Adipocyte (in vitro differentiated cells): ENCODE measurements around the gene REXO1.

Experiments used
- DNase-seq: peaks from one replicate; pipeline ENCODE4 v3.0.0-alpha.2; 2015; ENCODE audit warnings: low read depth
- H3K27me3 ChIP-seq: replicated peaks from 2 replicates; pipeline ENCODE4 v1.7.0; 2013; ENCODE audit warnings: mild to moderate bottlenecking, low read length, moderate library complexity; ENCODE audit not compliant: control insufficient read depth, insufficient read depth
- H3K36me3 ChIP-seq: 2 replicates; pipeline ENCODE4 v1.7.0; 2013; ENCODE audit warnings: low read length, mild to moderate bottlenecking, moderate library complexity; ENCODE audit not compliant: control insufficient read depth, insufficient read depth, severe bottlenecking
- H3K4me1 ChIP-seq: 2 replicates; pipeline ENCODE4 v1.7.0; 2013; ENCODE audit warnings: mild to moderate bottlenecking, low read length, moderate library complexity; ENCODE audit not compliant: control insufficient read depth, insufficient read depth
- H3K4me3 ChIP-seq: 2 replicates; pipeline ENCODE4 v1.7.0; 2013; ENCODE audit warnings: mild to moderate bottlenecking, low read length, moderate library complexity
- H3K9ac ChIP-seq: 2 replicates; pipeline ENCODE4 v1.7.0; 2013; ENCODE audit warnings: mild to moderate bottlenecking, low read length, moderate library complexity
- H3K9me3 ChIP-seq: 2 replicates; pipeline ENCODE4 v1.7.0; 2013; ENCODE audit warnings: mild to moderate bottlenecking, low read length, moderate library complexity; ENCODE audit not compliant: control insufficient read depth

REXO1 gene

DNA sequence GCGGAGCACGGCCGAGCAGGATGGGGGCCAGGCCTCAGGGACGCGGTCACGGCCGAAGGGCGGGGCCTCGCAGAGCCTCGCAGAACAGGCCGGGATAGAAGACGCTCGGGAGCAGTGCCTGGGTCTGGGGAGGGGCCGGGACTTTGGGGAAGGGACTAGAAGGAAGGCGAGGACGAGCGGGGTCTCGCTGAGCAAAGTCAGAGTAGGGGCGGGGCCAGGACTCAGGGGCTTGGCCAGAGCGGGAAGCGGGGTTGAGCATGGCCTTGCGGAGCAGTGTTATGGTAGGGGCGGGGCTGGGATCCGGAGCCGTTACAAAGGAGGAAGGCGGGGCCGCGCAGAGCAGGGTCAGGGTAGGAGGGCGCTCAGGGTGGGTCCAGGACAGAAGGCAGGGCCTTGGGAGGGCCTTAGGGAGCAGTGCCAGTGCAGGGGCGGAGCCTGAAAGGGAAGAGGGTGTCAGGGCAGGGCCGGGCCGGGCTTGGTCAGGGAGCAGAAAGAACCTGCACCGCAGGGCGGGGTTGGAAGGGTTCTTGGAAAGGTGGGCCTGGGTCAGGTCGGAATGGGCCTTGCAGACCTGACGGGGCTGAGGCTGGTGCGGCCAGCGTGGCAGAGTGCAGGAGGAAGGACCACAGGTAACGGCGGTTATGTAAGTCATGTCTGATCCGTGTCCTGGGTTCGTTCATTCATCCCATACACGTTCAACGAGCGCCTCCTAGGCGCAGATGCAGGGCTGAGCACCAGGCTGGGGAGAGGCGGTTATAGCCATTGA is 35.7 kb downstream of the REXO1 start:
- peak; percentile 93 for DNase-seq
- peak overlapping the region; percentile 80 for H3K4me3 ChIP-seq
- no peaks in the 10 kb centered on the region for H3K27me3 ChIP-seq
- peaks cover 10% of the 10 kb centered on the region for H3K4me1 ChIP-seq
- no peaks in the 10 kb centered on the region for H3K9me3 ChIP-seq
- H3K9ac ChIP-seq = peak overlapping the region; percentile 71
- H3K36me3 ChIP-seq = peaks cover 24% of the 10 kb centered on the region

DNA sequence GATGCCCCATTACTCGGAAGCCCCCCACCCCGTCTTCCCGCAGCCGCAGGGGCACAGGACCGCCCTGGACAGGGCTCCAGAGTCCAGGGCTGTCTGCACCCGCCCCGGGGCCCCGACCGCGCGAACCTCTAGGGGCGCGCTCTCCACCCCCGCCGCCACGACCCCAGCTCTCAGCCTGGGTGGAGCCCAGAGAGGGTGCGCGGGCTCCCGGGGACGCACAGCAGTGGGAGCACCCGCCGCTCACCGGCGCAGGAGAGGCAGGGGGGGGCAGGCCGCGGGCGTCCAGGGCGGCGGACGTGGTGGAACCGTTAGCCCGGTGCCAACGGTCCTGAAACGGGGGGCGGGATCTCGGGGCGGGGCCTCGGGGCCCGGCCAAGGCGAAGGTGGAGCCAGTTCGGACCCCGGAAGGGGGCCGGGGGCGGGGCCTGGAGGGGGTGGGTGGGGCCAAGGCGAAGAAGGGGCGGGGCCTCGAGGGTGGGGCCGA is 36.3 kb downstream of the REXO1 start, which contains the start of gene ATP8B3:
Gene ATP8B3, minus strand, starts transcription at position 335 of the 484 bp plus-strand sequence. CDS start 540 bp downstream, outside the sequence.
- no peak for DNase-seq
- H3K4me3 ChIP-seq = peak within 1 kb of the TSS; percentile 80
- no peaks in the 10 kb centered on the region for H3K27me3 ChIP-seq
- H3K9ac ChIP-seq = peak within 1 kb of the TSS; percentile 71
- H3K4me1 ChIP-seq = peaks cover 10% of the 10 kb centered on the region
- no peaks in the 10 kb centered on the region for H3K9me3 ChIP-seq
- peaks cover 19% of the 10 kb centered on the region for H3K36me3 ChIP-seq

DNA sequence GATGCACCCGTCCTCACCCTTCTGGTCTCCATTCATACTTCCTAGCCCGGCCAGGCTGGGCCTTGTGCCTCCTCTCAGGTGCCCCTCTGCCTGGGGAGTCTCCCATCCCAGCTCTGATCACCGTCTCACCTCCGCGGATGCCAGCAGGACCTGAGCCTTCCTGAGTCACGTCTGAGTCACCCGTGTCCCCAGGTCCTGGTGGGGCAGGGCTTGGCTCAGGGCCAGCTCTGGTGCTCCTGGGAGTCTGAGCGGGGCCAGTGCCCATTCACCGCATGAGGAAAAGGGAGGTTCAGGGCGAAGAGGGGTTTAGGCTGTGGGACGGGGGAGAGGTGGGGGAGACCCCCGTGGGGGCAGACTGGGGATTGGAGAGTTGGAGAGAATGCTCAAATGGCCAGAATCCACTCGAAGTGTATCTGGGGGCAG is 36.8 kb downstream of the REXO1 start:
- H3K27me3 ChIP-seq = no peaks in the 10 kb centered on the region
- H3K4me3 ChIP-seq = peak overlapping the region; percentile 64
- peaks cover 14% of the 10 kb centered on the region for H3K36me3 ChIP-seq
- peak overlapping the region; percentile 34 for H3K9ac ChIP-seq
- peak; percentile 52 for DNase-seq
- H3K4me1 ChIP-seq = peaks cover 10% of the 10 kb centered on the region
- H3K9me3 ChIP-seq = no peaks in the 10 kb centered on the region

DNA sequence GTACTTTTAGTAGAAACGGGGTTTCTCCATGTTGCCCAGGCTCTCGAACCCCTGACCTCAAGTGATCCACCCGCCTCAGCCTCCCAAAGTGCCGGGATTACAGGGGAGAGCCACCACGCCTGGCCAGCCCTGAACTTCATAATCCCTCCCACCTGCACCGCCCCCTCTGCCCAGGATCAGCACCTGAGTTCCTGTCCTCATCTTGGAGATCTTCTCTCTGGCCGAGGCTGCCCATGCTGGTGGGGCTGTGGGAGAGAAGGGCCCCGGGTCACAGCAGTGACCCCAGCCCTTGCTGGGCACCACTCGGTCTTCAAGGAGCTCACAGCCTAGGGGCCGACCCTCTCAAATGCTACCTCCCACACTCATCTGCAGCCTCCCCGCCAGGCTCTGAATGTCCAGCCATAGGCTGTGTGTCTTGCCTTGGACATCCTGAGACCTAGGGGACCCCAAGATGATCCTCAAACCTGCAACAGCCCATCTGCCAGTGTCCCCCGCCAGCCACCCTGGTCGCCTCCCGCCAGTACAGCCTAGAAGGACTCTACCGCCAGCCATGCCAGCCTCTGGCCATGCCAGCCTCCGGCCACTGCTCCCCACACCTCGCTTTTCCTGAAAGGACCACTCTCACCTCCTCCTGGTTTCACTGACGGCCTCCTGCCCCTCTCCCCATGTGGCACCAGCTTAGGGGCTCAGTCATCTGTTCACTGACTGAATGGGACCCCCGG is 37.7 kb downstream of the REXO1 start:
- Histone ChIP-seq H3K36me3 (peaks cover 7% of the 10 kb centered on the region), H3K4me1 (peaks cover 10% of the 10 kb centered on the region), H3K4me3 (no peak overlapping the region), H3K9ac (no peak overlapping the region), H3K9me3 (no peaks in the 10 kb centered on the region), H3K27me3 (no peaks in the 10 kb centered on the region)
- no peak for DNase-seq

DNA sequence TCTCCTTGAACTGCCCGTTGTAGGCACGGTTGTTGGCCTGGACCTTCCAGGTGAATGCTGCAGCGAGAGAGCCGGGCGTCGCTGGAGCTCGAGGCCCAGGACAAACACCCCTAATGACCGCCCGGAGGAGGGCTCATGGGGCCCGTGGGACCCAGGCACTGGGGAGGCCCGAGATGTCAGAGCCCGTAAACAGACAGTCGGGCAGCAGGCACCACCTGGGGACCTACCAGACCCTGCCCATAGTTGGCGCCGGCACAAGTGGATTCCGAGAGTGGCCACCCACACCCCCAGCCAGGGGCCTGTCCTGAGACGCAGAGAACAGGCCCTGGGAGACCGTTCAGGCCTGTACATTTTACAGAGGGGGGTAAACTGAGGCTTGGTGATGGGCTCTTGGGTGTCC is 38.6 kb downstream of the REXO1 start:
- Histone ChIP-seq H3K27me3 (no peaks in the 10 kb centered on the region), H3K9ac (no peak overlapping the region)
- no peak for DNase-seq

DNA sequence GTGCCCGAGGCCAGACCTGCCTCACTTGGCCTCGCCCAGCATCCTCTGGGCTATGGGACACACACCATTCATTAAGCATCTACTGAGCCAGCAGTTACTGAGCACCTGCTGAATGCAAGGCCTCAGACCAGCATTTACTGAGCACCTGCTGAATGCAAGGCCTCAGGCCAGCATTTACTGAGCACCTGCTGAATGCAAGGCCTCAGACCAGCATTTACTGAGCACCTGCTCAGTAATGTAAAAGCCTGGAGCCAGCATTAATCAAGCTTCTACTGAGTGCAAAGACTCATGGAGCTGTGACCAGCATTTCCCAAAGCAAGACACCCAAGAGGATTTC is 39.9 kb downstream of the REXO1 start:
- Histone ChIP-seq H3K27me3 (no peaks in the 10 kb centered on the region), H3K9ac (no peak overlapping the region), H3K36me3 (no peaks in the 10 kb centered on the region), H3K9me3 (peaks cover 2% of the 10 kb centered on the region), H3K4me1 (peaks cover 10% of the 10 kb centered on the region), H3K4me3 (no peak overlapping the region)
- no peak for DNase-seq

More for the DNA sequence above, 38.6 kb downstream of the REXO1 start:
- Histone ChIP-seq H3K4me3 (no peak overlapping the region), H3K36me3 (peaks cover 2% of the 10 kb centered on the region), H3K9me3 (no peaks in the 10 kb centered on the region), H3K4me1 (peaks cover 10% of the 10 kb centered on the region)

DNA sequence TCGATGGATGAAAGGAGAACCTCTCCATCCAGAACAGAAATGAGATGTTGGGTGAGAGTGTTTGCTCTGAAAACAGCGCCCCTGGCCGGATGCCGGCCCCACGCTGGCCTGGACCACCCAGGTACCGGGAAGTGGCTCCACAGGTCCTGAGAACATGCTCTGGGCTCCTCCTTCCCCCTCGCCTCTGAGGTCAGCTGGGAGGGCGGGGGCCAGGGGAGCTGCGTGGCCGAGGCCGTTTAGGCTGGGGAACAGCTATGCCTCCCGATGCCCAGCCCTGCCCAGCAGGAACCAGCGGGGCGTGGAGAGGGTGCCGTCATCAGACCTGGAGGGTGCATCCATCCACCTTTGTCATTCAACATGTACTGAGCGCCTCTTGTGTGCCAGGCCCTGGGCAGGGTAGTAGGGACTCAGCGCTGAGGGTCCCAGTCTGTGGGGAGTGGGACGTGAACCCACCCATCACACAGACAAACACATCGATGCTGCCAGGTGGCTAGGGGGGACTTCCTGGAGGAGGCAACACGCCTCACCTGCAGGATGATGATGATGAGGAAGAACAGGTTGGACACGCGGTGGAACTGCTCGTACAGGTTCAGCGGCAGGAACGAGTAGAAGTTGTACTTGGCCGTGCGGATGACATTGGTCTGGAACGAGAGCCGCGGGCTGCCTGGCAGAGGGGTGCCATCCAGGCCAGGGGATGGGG is 40.4 kb downstream of the REXO1 start:
- H3K9me3 ChIP-seq = peaks cover 2% of the 10 kb centered on the region
- no peak for DNase-seq
- no peak overlapping the region for H3K9ac ChIP-seq
- H3K36me3 ChIP-seq = no peaks in the 10 kb centered on the region
- H3K4me1 ChIP-seq = peaks cover 6% of the 10 kb centered on the region
- no peak overlapping the region for H3K4me3 ChIP-seq
- no peaks in the 10 kb centered on the region for H3K27me3 ChIP-seq

DNA sequence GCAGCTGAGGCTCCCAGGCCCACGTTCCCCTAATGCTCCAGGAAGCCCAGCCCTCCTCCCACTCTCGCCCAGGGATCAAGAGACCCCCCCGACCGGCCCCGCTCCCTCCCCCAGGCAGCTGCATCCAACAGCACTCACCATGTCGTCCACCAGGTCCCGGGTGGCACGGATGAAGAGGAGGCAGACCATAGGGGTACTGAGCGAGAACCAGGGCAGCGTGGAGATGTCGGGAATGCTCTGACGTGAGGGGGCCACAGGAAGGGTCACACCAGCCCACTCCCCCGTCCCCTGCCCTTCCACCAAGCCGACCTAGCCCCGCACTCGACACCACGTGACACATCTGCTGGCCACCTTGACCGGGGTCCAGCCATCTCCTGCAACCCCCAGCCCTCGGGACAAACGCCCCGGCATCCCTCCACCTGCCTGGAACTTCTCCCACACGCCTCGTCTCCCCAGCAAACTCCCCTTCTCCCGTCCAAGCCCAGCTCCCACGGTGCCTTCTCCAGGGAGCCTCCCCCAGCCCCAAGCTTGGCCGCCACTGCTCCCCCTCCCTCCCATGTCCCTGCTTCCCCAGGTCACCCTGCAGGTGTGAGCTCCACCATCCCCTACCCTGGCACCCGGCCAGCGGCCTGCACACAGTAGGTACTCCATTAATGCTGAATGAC is 41.1 kb downstream of the REXO1 start:
- Histone ChIP-seq H3K4me3 (no peak overlapping the region), H3K4me1 (peaks cover 5% of the 10 kb centered on the region), H3K9ac (no peak overlapping the region), H3K27me3 (no peaks in the 10 kb centered on the region), H3K9me3 (peaks cover 2% of the 10 kb centered on the region), H3K36me3 (no peaks in the 10 kb centered on the region)
- DNase-seq = no peak

DNA sequence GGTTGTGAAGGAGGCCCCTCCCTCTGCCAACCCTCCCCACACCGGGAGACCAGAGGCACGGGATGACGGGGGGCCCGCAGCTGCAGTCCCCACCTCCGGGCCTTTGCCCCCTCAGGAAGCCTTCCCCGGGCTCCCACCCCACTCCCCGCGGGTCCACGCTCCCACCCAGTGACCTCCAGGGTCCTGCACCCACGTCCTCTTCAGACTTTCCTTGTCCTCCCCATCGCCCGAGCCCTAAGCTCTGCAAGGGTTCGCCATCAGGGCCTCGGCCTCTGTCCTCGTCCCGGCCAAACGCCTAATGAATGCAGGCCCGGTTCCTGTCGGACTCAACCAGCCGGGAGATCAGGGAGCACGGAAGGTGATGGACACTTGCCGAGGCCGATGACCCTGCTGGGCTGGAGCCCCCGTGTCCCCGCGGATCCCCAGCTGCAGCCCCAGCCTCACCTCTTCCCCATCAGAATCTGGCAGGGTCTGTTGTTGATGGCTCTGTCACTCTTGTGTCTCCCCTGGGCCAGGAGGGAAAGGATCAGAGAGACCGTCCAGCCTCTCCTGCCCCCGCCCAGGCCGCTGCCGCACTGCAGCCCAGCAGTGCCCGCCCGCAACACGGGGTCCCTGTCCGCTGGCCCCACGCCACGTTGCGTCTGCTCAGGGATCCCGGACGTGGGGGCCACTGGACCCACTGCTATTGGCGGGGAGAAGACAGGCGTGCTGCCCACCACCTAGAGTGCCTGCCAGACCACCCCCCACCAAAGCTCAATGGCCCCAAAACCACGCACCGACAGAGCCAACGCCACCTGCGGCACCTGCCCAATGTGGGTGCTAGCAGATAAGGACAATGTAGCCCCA is 41.9 kb downstream of the REXO1 start:
- Histone ChIP-seq H3K4me1 (peaks cover under 1% of the 10 kb centered on the region), H3K27me3 (no peaks in the 10 kb centered on the region), H3K9ac (no peak overlapping the region), H3K9me3 (peaks cover 2% of the 10 kb centered on the region), H3K4me3 (no peak overlapping the region), H3K36me3 (no peaks in the 10 kb centered on the region)
- no peak for DNase-seq

DNA sequence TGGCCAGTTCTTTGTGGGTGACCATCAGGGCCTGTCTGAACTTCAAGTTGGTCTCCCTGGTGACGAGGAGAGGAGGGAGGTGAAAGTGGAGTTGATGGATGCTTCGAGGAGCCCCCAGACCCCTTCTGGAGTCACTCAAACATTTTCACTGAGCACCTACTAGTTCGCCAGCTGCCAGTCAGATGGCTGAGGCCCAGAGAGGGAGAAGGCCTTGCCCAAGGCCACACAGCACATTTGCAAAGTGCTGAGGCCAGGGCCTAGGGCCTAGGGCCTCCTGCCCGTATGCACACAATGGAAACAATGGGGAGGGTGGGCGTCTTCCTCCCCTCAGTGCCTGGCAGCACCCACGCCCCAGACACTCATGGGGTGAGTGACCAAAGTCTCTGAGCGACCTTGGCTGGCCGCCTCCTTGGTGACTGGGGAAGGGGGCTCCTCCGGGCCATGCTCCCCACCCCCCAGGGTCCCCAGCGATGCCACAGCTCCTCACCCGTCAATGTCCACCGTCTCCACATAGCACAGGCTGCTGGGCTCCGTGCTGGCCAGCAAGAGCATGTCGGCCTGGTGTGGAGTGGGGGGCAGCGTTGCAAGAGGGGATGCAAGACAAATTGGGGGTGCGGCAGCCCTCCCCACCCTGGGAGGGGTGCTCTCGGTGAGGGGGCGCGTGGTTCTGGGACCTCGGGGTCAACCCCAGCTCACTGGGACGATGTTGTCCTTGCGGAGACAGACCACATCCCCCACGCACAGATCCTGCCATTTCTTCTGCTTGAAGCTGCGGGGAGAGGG is 42.7 kb downstream of the REXO1 start:
- no peak for DNase-seq
- peaks cover 2% of the 10 kb centered on the region for H3K9me3 ChIP-seq
- H3K4me1 ChIP-seq = no peaks in the 10 kb centered on the region
- no peak overlapping the region for H3K4me3 ChIP-seq
- H3K9ac ChIP-seq = no peak overlapping the region
- H3K27me3 ChIP-seq = no peaks in the 10 kb centered on the region
- H3K36me3 ChIP-seq = no peaks in the 10 kb centered on the region
